Activated T-helper 1 cell treated with Interleukin-2 at 50 U/mL for 16 hours (primary cell): ENCODE measurements around the gene CLIC3.

ENCODE experiments used
- DNase-seq: peaks from one replicate; pipeline ENCODE4 v3.0.0-alpha.2; 2020; ENCODE audit warnings: low read depth

Gene CLIC3

GRCh38 chr9:137030538-137031527 lies 34.5 kb upstream of the CLIC3 start:
- DNase-seq: peak; percentile 22

- no peak for DNase-seq
These were observed 33.6 kb upstream of the CLIC3 start for GRCh38 chr9:137030006-137030405.

DNA sequence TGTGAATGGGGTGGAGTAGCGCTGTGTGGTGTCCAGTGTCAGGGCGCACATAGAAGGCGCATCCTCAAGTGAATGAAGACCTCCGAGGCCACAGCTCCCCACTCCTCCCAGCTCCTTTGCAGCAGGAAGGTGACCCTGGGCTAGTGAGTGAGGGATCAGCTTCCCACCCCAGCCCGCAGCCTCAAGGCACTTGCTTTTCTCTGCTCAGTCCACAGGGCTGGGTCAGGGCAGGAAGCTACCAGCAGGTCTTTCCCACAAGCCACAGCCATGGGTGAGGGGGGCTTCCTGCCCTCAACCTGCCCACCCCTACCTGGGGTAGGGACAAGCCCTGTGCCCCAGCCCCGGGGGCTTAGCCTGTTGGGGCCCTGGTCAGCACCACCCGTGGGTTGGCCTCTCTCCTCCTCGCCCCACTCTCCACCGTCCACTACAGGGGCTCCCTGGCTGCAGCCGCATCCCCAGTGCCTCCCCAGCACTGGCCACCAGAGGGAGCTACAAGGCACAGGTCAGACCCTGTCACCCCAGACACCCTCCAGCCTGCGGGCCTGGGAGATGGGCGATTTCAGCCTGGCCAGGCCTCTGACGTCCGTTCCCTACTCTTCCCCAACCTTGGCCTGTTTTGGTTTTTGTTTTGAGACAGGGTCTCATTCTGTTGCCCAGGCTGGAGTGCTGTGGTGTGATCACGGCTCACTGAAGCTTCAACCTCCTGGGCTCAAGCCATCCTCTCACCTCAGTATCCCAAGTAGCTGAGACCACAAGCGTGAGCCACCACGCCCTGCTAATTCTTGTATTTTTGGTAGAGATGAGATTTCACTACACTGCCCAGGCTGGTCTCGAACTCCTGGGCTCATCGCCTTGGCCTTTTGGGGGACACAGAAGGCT lies 32.9 kb upstream of the CLIC3 start:
- peak; percentile 48 for DNase-seq

DNA sequence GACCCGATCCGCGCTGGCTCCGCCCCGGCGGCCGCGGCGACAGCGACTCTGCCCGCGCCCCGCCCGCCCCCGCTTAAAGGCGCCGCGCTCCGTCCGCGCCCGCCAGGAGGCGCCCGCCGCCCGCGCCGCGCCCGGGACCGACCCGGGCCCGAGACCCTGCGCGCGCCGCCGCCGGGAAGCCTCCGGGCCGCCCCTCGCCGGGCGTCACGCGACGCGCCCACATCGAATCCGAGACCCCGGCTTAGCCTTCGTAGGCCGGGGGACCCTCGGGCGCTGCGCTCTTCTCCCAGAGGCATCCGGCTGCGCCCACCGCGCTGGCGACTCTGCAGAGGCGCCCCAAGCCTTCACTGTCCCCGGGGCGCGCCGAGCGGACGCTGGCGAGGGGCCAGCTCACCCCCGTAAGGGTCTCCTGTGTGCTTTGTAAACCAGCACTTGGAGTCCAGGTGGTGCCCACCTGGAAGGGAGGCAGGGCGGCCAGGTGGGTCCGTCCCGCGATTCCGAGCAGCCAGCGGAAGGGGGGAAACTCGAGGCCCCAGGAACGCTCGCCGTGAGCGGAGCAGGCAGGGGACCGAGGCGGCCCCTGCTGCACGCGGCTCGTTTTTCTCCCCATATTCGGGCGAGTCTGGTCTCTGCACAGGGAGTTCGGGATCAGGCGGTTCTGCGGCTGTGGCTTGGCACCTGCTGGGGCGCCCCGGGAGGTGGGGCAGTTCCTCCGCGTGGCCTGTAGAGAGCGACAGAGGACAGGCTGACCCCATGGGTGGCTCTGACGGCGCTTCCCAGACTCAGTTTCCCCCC lies 32.1 kb upstream of the CLIC3 start:
- peak; percentile 66 for DNase-seq

- DNase-seq: no peak
These were observed 31.2 kb upstream of the CLIC3 start, which contains the start of gene ABCA2 for GRCh38 chr9:137027369-137028262. TSS of gene ABCA2 (minus strand) at chr9:137028237. CDS start at chr9:137028140, 97 bp downstream.

GRCh38 chr9:137026828-137027227 lies 30.5 kb upstream of the CLIC3 start:
- no peak for DNase-seq

GRCh38 chr9:137026384-137026783 lies 30.0 kb upstream of the CLIC3 start:
- no peak for DNase-seq

DNA sequence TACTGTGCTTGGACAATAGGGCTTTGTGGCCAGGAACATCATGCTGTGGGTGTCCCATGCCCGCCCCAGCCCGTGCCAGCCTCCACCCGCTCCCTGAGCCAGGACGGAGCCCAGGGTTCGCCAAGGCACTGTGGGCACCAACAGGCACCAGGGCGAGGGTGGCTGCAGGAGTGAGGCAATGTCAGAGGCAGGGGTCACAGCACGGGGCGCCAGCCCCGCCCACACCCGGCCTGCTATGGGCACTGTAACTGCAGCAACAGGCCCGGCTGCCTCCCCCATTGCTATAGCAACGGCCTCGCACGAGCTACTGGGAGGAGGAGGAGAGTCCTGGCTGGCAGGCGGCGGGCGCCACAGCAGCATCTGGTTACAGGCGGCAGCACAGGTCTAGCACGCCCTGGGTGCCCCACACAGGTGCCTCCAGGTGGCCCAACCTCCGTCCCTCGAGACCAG lies 29.2 kb upstream of the CLIC3 start:
- no peak for DNase-seq

DNA sequence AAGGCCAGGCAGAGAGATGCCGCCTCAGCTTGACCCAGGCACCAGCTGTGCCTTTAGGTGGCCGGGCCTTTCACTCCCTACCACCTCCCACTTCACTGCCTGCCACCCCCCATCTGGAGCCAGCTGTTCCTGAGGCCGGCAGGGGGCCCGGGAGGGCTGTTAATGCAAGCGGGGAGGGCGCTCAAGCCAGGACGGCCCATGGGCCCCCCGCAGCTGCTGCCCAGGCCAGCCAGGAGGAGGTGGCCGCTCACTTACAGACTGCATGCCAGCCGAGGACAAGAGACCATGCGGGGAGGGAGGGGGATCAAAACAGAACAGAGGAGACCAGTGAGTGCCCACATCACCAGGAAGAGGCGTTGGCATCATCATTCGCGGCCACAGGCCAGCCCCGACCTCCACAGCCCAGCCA lies 27.2 kb upstream of the CLIC3 start:
- no peak for DNase-seq

- DNase-seq: no peak
These were observed 26.8 kb upstream of the CLIC3 start for GRCh38 chr9:137023157-137023556.

DNA sequence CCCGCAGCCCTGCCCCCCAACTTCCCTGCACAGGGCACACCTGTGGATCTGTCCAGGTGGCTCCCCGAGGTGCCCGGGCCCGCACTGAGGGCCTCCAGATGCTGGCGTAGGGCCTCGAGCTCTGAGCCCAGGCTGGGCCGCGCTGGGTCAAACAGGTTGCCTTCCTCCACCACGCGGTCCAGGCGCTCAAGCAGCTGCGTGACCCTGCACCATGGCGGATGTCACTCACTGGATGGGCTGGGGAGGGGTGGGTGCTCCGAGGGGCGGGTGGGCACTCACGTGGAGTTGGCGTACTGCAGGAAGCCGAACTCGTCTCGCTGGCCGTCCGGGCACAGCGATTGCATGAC lies 26.3 kb upstream of the CLIC3 start:
- DNase-seq: no peak

DNA sequence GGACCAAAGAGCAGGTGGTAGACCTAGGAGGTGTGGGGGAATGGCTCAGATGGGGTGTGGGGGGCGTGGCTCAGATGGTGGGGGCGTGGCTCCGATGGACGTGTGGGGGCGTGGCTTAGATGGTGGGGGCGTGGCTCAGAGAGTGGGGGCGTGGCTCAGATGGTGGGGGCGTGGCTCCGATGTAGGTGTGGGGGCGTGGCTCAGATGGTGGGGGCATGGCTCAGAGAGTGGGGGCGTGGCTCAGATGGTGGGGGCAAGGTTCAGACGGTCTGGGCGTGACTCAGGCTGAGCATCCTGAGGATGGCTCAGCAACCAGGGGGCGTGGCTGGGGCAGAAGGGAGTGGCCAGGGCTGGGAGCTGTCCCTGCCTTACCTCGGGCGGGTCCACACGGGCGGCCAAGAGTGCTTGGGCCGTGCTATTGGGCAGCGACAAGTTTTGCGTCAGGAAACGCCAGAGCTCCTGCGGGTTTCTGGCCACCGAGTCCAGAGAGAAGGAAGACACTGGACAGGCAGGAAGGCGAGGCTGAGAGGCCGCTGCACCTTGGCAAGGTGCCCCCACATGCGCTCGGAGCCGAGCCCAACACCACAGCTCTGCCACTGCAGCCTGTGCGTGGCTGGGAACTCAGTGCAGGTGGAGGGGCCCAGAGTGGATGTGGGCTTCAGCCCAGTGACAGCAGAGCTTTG lies 25.8 kb upstream of the CLIC3 start:
- DNase-seq: peak; percentile 49

- DNase-seq: no peak
These were observed 25.2 kb upstream of the CLIC3 start for GRCh38 chr9:137021568-137021978.

GRCh38 chr9:137020771-137021567 lies 24.6 kb upstream of the CLIC3 start:
- DNase-seq: no peak

- DNase-seq: no peak
These were observed 23.7 kb upstream of the CLIC3 start for GRCh38 chr9:137019891-137020683.

- no peak for DNase-seq
These were observed 22.6 kb upstream of the CLIC3 start for GRCh38 chr9:137018761-137019559.

DNA sequence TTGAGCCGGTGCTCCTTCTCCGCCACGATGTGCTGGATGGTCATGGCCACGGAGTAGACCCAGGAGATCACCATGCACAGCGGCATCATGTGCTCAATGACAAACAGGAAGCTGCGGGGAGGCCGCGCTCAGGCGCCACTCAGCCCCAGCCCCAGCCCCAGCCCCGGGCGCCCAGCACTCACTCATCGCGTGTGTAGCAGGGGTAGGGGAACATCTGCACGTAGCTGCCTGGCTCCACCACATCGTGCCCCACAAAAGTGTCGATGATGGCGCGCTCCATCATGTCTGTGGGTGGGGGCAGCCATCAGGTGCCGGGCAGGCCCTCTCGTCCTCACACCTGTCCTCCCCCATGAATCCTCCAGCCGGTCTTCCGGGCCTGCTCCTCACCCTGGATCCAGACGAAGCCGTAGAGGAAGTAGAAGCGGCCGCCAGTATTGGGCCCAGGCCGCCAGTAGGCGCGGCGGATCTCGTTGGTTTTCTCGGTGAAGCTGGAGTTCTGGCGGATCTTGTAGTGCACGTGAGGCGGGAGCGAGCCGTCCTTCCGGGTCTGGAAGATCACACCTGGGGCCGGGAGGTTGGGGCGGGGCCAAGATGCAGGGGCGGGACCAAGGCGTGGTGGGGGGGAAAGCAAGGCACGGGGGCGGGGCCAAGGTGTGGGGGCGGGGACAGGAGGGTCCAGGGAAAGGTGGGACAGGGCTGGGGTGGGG lies 21.6 kb upstream of the CLIC3 start:
- no peak for DNase-seq
